CD4-positive, alpha-beta T cell treated with Interferon alpha-2 for 1 hour (primary cell): ENCODE data around the gene TADA1.
A peak's percentile ranks its signal among the peaks of the same experiment; 100 is the strongest.
"Not testable (repeated sequence)": the region's sequence is repeated elsewhere in the genome, so short reads cannot be mapped to it uniquely, and the experiment has no call there.

ENCODE experiments used
- DNase-seq, 2 donors: peaks; one replicate each; pipeline ENCODE4 v3.0.0-alpha.2; 2020 to 2022

The TADA1 gene

DNA sequence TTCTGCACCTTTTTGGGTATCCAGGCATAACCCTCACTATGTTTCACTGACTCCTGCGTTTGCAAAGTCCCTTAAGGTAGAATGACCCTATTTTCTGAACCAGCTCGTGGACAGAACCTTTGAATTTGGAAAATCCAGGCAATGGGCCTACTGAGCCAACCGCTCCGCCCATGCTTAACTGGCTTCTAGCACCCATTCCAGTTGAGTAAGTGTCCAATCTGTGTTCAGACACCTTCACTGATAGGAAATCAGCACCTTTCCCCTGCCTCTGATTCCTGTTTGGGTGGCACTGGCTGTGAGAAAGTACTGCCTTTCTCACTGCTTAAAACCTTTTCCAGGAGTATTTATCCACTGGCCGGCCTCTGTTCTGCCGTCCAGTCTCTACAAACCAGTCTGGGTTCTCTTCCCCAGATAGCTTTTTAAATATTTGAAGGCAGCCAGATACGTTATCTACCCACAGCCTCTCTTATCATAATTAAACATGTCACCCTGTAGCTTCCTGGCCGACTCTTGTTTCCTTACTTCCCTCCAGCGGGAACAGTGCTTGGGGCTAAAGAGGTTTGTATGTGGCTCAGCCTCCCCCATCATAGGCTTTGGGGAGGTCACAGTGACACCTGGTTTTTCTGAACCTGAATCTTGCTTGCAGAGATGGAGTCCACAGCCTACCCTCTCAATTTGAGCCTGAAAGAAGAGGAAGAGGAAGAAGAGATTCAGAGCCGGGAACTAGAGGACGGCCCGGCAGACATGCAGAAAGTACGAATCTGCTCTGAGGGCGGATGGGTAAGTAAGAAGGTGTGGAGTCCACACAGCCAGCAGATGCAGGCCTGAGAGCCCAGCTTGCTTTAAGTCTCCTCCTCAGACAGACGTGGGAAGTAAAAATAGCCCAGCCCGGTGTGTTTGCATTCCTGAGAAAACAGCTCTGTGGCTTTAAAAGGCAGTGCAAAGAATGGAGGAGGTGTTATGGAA, 35.5 kb downstream of the TADA1 start:
- no peak for DNase-seq

GRCh38 chr1:166839600-166840308, 36.3 kb downstream of the TADA1 start:
- peak; percentile 38 to 64 for DNase-seq

DNA sequence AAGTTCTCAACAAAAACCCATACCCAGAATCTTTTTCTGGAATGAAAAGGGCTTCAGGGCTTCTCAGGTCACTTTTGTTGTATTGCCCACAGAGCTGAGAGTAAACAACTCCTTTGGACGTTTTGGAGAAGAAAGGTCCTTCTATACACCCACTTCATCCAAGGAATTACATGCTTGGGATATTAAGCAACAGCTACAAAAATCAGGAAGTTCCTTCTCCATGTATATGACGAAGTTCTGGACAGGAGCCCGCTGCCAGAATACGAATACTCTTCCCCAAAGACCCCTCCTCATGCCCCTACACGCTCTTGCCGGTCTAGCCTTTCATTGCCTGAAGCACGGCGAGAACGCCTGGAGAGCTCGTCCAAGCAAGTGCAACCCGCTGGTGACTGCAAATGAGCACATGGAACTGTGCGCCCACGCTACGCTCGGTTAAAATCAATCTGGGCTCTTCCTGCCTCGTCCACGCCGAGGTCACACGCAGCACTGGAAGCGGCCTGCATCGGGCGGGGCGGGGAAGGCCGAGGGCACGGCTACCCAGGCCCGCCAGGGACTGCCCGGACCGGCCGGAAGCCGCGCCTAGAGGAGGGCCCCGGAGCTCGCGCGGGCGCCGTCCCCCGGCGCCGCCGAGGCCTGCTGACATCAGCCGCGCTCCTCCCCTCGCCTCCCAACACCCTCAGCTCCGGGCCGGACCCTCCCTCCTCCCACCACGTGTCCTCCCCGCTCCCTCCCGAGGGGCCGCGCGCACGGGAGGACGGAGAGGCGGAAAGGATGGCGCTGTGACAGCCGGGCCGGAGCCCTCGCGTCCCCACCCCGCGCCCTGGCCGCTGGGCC, 37.1 kb downstream of the TADA1 start, which contains the start of gene POGK:
POGK (plus strand) TSS at position 710 of the 834 bp plus-strand sequence. CDS start 1,482 bp downstream, outside the sequence.
- peak; percentile 79 to 86 for DNase-seq

- no peak for DNase-seq
Measured at GRCh38 chr1:166836733-166837132, 39.3 kb downstream of the TADA1 start.

GRCh38 chr1:166829762-166830161, 46.3 kb downstream of the TADA1 start:
- not testable (repeated sequence) for DNase-seq

GRCh38 chr1:166827426-166827825, 48.6 kb downstream of the TADA1 start:
- no peak for DNase-seq

DNA sequence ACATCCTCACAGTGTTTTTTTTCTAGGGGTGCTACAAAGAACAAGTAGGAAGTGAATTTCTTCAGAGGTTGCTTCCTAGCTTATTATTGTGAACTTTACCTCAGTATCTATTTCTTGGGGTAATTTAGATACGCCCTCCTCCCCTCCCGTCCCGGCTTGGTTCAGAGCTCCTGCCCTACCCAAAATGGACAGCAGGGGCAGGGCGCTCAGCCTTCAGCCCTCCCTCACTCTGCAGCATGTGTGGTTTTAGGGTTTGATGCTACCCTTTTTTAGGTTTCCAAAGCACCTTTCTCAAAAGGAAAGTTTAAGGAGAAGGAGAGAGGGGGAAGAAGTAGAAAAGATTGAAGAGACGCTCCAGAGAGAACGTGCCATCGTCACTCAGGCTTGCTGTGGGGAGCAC, 53.7 kb downstream of the TADA1 start:
- no peak for DNase-seq

DNA sequence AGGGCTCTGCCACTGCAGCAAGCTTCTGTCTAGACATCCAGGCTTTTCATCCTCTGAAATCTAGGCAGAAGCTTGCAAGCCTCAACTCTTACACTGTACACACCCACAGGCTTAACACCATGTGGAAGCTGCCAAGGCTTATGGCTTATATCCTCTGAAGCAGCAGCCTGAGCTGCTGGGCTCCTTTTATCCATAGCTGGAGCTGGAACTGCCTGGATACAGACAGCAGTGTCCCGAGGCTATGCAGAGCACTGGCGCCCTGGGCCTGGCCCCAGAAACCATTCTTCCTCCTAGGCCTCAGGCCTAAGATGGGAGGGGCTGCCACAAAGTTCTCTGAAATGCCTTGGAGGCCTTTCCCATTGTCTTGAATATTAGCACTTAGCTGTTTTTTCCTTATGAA, 56.1 kb downstream of the TADA1 start:
- no peak for DNase-seq

DNA sequence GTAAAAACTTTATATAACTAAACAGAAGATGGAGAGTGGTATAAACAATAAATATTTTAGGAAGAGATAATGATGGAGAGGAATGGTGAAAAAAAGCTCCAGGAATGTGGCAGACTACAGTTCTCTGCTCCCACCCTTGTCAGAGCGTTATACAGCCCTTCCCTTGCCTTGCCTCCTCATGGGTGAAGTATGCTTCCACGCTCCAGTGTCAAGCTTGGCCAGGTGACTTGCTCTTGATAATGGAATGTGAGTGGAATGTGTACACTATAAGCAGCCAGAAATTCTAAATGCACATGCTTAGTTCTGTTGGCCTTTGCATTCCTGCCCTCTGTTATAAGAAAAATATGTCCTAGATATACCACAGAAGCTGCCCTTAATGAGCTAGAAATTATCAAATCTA, 61.5 kb downstream of the TADA1 start:
- DNase-seq = no peak

DNA sequence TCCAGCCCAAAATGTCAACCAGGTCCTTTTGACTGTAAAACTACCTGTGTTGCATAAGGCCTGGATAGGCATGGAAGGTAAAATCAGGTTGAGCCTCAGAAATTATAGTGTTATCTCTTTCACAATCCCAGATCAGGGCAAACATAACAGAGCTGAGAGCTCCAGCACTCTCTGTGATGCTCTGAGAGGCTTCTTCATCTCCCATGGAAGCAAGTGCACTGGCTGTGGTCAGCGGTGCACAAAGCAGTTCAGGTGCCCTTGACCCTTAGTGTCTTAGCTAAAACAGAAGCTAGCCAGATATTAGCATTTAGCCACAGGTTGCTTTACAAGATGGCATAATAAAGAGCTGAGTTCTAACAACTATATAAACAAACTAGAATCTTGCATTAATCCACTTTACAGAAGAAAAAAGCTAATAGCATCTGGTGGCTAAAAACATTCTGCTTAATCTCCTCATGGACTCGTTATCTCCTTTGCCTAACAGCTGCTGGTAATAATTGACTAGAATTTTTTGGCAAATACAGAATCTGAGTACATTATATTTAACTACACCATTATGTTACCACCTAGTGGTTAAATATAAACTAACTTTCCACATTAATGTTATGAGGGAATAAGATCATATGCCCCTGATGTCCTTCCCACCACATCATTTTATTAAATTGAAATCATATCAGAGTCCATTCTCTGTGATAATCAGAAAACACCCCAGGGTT, 62.4 kb downstream of the TADA1 start:
- no peak for DNase-seq

DNA sequence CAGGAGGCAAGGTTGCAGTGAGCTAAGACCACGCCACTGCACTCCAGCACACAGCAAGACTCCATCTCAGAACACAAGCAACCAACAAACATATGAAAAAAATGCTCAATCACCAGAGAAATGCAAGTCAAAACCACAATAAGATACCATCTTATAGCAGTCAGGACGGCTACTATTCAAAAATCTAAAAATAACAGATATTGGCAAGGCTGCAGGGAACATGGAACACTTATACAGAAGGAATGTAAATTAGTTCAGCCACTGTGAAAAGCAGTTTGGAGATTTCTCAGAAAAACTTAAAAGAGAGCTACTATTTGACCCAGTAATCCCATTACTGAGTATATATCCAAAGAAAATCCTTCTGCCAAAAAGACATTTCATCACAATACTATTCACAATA, 64.4 kb downstream of the TADA1 start:
- no peak for DNase-seq

- no peak for DNase-seq
Measured at GRCh38 chr1:166808952-166809351, 67.1 kb downstream of the TADA1 start.
